Testis (tissue), 2 donors: ENCODE measurements around the gene FBN1.

ENCODE experiments used
- POLR2A ChIP-seq: fragments of 450-650 bp; IDR thresholded peaks from one replicate; pipeline ENCODE4 v1.6.1; 2017; ENCODE audit warnings: antibody characterized with exemption, mild to moderate bottlenecking, moderate library complexity
- TF ChIP-seq, protein P1 (sequence below), 3 experiments: fragments of 450-650 bp in 2 of 3; fragments of 200-600 bp in 1 of 3; sonication (generic) in 1 of 3; IDR thresholded peaks; one replicate each; pipeline ENCODE4 v1.5.1; 2016 to 2019; ENCODE audit warnings: antibody characterized with exemption in 3 of 3, mild to moderate bottlenecking in 2 of 3, moderate library complexity in 1 of 3

DNA sequence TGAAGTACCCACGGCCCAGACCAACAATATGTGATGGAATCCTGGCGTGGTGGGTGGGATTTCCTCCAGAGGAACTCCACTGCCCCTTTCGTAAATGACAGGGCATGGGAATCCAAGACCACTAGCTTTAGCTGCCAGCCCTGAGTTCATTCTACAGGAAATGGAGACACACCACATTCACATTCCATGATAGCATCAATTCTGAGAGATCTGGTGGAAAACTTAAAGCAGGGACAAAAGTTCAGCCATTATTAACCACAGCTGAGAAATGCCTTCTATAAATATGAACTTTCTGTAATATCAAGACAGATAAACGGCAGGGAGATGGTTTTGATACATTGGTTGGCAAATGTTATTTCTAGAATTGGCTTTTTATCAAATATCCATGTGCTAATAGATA lies 98.2 kb downstream of the FBN1 start:
- TF ChIP-seq, protein P1, sequence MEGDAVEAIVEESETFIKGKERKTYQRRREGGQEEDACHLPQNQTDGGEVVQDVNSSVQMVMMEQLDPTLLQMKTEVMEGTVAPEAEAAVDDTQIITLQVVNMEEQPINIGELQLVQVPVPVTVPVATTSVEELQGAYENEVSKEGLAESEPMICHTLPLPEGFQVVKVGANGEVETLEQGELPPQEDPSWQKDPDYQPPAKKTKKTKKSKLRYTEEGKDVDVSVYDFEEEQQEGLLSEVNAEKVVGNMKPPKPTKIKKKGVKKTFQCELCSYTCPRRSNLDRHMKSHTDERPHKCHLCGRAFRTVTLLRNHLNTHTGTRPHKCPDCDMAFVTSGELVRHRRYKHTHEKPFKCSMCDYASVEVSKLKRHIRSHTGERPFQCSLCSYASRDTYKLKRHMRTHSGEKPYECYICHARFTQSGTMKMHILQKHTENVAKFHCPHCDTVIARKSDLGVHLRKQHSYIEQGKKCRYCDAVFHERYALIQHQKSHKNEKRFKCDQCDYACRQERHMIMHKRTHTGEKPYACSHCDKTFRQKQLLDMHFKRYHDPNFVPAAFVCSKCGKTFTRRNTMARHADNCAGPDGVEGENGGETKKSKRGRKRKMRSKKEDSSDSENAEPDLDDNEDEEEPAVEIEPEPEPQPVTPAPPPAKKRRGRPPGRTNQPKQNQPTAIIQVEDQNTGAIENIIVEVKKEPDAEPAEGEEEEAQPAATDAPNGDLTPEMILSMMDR (IDR thresholded peaks at IDR 0.05), result no peak
- no peak for TF ChIP-seq POLR2A
